BJ (cell line): ENCODE data around the gene CACNA1C. TPM values are rescaled to one million over a fixed set of nuclear protein-coding genes. Genes with fewer than 3 reads are reported as not detected.

Experiments
- CTCF ChIA-PET: fragments of 350-600 bp; formaldehyde crosslinking; extraction: SDS; loops from one replicate; lab custom pipeline; 2021; ENCODE audit warnings: antibody characterized with exemption, inconsistent platforms; lab: Yijun Ruan, JAX
- POLR2A ChIA-PET: fragments of 300-600 bp; sonication (Branson Sonifier 250); formaldehyde crosslinking; extraction: SDS; loops from one replicate; lab custom pipeline; 2021; ENCODE audit warnings: antibody characterized with exemption; lab: Charles Lee
- DNase-seq: peaks from one replicate; pipeline ENCODE4 v3.0.0-alpha.2; 2011; ENCODE audit warnings: low read depth
- H3K27me3 ChIP-seq: 2 replicates; pipeline ENCODE4 v1.6.0; 2011; ENCODE audit warnings: low read length; ENCODE audit not compliant: control insufficient read depth, insufficient read depth
- H3K36me3 ChIP-seq: 2 replicates; pipeline ENCODE4 v1.5.1; 2011; ENCODE audit warnings: low read length; ENCODE audit not compliant: control insufficient read depth, insufficient read depth
- H3K4me3 ChIP-seq: 2 replicates; pipeline ENCODE4 v1.5.1; 2011; ENCODE audit warnings: low read depth, mild to moderate bottlenecking, control low read depth, low read length
- CTCF ChIP-seq: IDR thresholded peaks from 2 replicates; pipeline ENCODE4 v1.5.1; 2011; ENCODE audit warnings: low read depth, mild to moderate bottlenecking, control low read depth, inconsistent platforms, low read length, moderate library complexity; ENCODE audit not compliant: insufficient read depth
- polyA plus RNA-seq: library from polyadenylated mRNA; depleted of rRNA; stranded (reverse); fragments of >200 nt; gene quantifications from 2 replicates; pipeline ENCODE4 v1.2.3, GENCODE V29; 2011

CACNA1C gene
- polyA plus RNA-seq, 1 experiment, result 14.7 TPM

GRCh38 chr12:2156333-2156732 lies 103.5 kb downstream of the CACNA1C start:
- Histone ChIP-seq H3K27me3 (no peaks in the 10 kb centered on the region), H3K36me3 (no peaks in the 10 kb centered on the region; the same call in 1 of the 2 replicates), H3K4me3 (no peak overlapping the region)
- TF ChIP-seq CTCF, result no peak
- CTCF ChIA-PET, result no interaction called here
- DNase-seq, result no peak
- POLR2A ChIA-PET, result no interaction called here

GRCh38 chr12:2160043-2160442 lies 107.3 kb downstream of the CACNA1C start:
- ChIA-PET POLR2A (no interaction called here), CTCF (no interaction called here)
- no peak overlapping the region for H3K4me3 ChIP-seq
- no peaks in the 10 kb centered on the region; the same call in 1 of the 2 replicates for H3K36me3 ChIP-seq
- H3K27me3 ChIP-seq, result no peaks in the 10 kb centered on the region
- no peak for DNase-seq
- TF ChIP-seq CTCF, result no peak

GRCh38 chr12:2161473-2161872 lies 108.7 kb downstream of the CACNA1C start:
- no peaks in the 10 kb centered on the region; the same call in 1 of the 2 replicates for H3K36me3 ChIP-seq
- no peaks in the 10 kb centered on the region for H3K27me3 ChIP-seq
- POLR2A ChIA-PET, result no interaction called here
- no peak for DNase-seq
- H3K4me3 ChIP-seq, result no peak overlapping the region
- no peak for TF ChIP-seq CTCF
- CTCF ChIA-PET, result no interaction called here

- DNase-seq, result no peak
- ChIA-PET CTCF (no interaction called here), POLR2A (no interaction called here)
- H3K27me3 ChIP-seq, result no peaks in the 10 kb centered on the region
- TF ChIP-seq CTCF, result no peak
- no peak overlapping the region for H3K4me3 ChIP-seq
- H3K36me3 ChIP-seq, result no peaks in the 10 kb centered on the region; the same call in 1 of the 2 replicates
Measured at GRCh38 chr12:2163177-2163941, 110.6 kb downstream of the CACNA1C start.

- ChIA-PET CTCF (interaction anchor here (0.7 kb wide), 1 partner anchor 358 kb away, joined by 3 read pairs; no protein-coding TSS in a partner anchor), POLR2A (no interaction called here)
- Histone ChIP-seq H3K36me3 (no peaks in the 10 kb centered on the region; the same call in 1 of the 2 replicates), H3K4me3 (no peak overlapping the region), H3K27me3 (no peaks in the 10 kb centered on the region)
- DNase-seq, result no peak
- no peak for TF ChIP-seq CTCF
Measured at GRCh38 chr12:2165021-2165420, 112.2 kb downstream of the CACNA1C start.
